Keratinocyte (primary cell): Measurements from ENCODE around the gene RHBDD3. TPM values are rescaled to one million over a fixed set of nuclear protein-coding genes. Genes with fewer than 3 reads are reported as not detected.
"Not testable (repeated sequence)": the region's sequence is repeated elsewhere in the genome, so short reads cannot be mapped to it uniquely, and the experiment has no call there.

Experiments used
- DNase-seq: peaks from one replicate; pipeline ENCODE4 v3.0.0-alpha.2; 2011; ENCODE audit warnings: low read depth, missing footprints, low spot score
- FAIRE-seq: peaks from 2 replicates; lab custom pipeline; 2011; peaks lifted over from hg19 to GRCh38; lab: Jason Lieb, UNC
- H2AFZ ChIP-seq: 2 replicates; pipeline ENCODE4 v1.6.0; 2012; ENCODE audit warnings: low read length, control low read depth, inconsistent platforms; ENCODE audit not compliant: control insufficient read depth
- H3K27ac ChIP-seq: 2 replicates; pipeline ENCODE4 v1.5.1; 2011; ENCODE audit warnings: low read length; ENCODE audit not compliant: control insufficient read depth, insufficient read depth
- H3K27me3 ChIP-seq: 3 replicates; pipeline ENCODE4 v1.6.0; 2011; ENCODE audit warnings: low read length; ENCODE audit not compliant: control insufficient read depth, insufficient read depth; ENCODE audit errors: extremely low read depth
- H3K36me3 ChIP-seq, 2 experiments: 2 replicates in 1 of 2; 3 replicates in 1 of 2; pipeline ENCODE4 v1.5.1; 2011; ENCODE audit warnings: low read length in 2 of 2, mild to moderate bottlenecking in 1 of 2; ENCODE audit not compliant: control insufficient read depth in 2 of 2, insufficient read depth in 2 of 2; ENCODE audit errors: extremely low read depth in 1 of 2
- H3K4me1 ChIP-seq: 3 replicates; pipeline ENCODE4 v1.5.1; 2011; ENCODE audit warnings: low read length; ENCODE audit not compliant: control insufficient read depth, insufficient read depth; ENCODE audit errors: extremely low read depth
- H3K4me2 ChIP-seq: 3 replicates; pipeline ENCODE4 v1.6.0; 2011; ENCODE audit warnings: low read depth, low read length; ENCODE audit not compliant: control insufficient read depth, insufficient read depth; ENCODE audit errors: extremely low read depth
- H3K4me3 ChIP-seq, 3 experiments: fragments of 200-600 bp in 1 of 3; sonication (generic) in 1 of 3; 2 replicates in 2 of 3; 3 replicates in 1 of 3; pipeline ENCODE4 v1.5.1; 2011 to 2016; ENCODE audit warnings: low read length in 3 of 3, mild to moderate bottlenecking in 3 of 3, control low read depth in 2 of 3, inconsistent platforms in 1 of 3, low read depth in 1 of 3, mixed read lengths in 1 of 3, mixed run types in 1 of 3, moderate library complexity in 1 of 3; ENCODE audit not compliant: control insufficient read depth in 2 of 3, insufficient read depth in 2 of 3; ENCODE audit errors: extremely low read depth in 1 of 3
- H3K79me2 ChIP-seq: 2 replicates; pipeline ENCODE4 v1.6.0; 2012; ENCODE audit warnings: low read length; ENCODE audit not compliant: control insufficient read depth, insufficient read depth
- H3K9ac ChIP-seq: 3 replicates; pipeline ENCODE4 v1.6.0; 2011; ENCODE audit warnings: low read length; ENCODE audit not compliant: control insufficient read depth, insufficient read depth; ENCODE audit errors: extremely low read depth
- H3K9me1 ChIP-seq: 3 replicates; pipeline ENCODE4 v1.6.0; 2011; ENCODE audit warnings: low read length; ENCODE audit not compliant: control insufficient read depth, insufficient read depth; ENCODE audit errors: extremely low read depth
- H3K9me3 ChIP-seq: 2 replicates; pipeline ENCODE4 v1.5.1; 2012; ENCODE audit warnings: low read depth, low read length; ENCODE audit not compliant: control insufficient read depth
- H4K20me1 ChIP-seq: 3 replicates; pipeline ENCODE4 v1.6.0; 2011; ENCODE audit warnings: low read length; ENCODE audit not compliant: control insufficient read depth, insufficient read depth; ENCODE audit errors: extremely low read depth
- EZH2 ChIP-seq: IDR thresholded peaks from one replicate; pipeline ENCODE4 v1.6.1; 2012; ENCODE audit warnings: inconsistent platforms, mild to moderate bottlenecking, low read length, moderate library complexity
- dilution Hi-C: fragments of 300-500 bp; cut with MboI; formaldehyde crosslinking; loops from one replicate; pipeline ENCODE4 v1.7.0; 2020; ENCODE audit warnings: low sequenced_read_pairs; ENCODE audit not compliant: extremely low pct_ligation_motif_present
- polyA plus RNA-seq, 5 experiments: library from polyadenylated mRNA; depleted of rRNA in 3 of 5; stranded (reverse) in 3 of 5; stranded (forward) in 1 of 5; unstranded in 1 of 5; fragments of >200 nt; gene quantifications; 1 replicate in 1 of 5; 2 replicates in 3 of 5; 3 replicates in 1 of 5; pipeline versions ENCODE4 v1.2.1 to v1.2.3, GENCODE V29; 2011 to 2012; ENCODE audit warnings: missing spikeins in 2 of 5, low read depth in 1 of 5, low replicate concordance in 1 of 5
- TF ChIP-seq, protein P1 (sequence below), 3 experiments: IDR thresholded peaks in 1 of 3; conservative IDR thresholded peaks in 1 of 3; optimal IDR thresholded peaks in 1 of 3; 2 replicates in 2 of 3; 3 replicates in 1 of 3; pipeline versions ENCODE3 to v1.5.1; 2011; ENCODE audit warnings: low read length in 3 of 3, mild to moderate bottlenecking in 3 of 3, moderate library complexity in 2 of 3, control low read depth in 1 of 3, inconsistent platforms in 1 of 3; ENCODE audit not compliant: insufficient read depth in 2 of 3; ENCODE audit errors: extremely low read depth in 1 of 3

Gene RHBDD3
- polyA plus RNA-seq, 1 donor (not counting 4 experiments of a cell fraction or from before 2014, with no cell fraction given): 10.3 TPM

DNA sequence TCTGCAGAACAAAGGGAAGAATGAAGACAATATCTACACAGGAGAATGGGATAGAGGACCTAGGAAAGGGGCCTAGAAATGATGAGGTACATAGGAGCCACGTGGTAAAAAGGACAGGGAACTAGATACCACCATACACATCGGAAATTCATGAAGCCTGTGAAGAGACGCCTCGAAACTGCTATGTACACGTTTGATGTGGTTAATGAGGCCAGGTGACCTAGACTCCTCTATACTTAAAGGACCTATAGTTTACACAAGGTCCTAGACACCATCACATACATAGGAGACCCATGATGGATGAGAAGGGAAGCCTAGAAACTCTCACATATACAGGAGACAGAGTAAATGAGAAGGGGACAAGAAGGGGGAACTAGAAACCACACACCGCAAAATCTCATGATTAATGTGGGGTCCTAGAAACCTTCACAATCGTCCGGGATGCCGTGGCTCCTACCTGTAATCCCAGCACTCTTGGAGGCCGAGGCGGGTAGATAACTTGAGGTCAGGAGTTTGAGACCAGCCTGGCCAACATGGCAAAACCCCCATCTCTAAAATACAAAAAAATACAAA lies 23.8 kb downstream of the RHBDD3 start:
- FAIRE-seq (no peak), DNase-seq (no peak)
- dilution Hi-C loops: no loop called here
- H3K9ac ChIP-seq: no peak overlapping the region
- H3K27me3 ChIP-seq: peaks cover 3% of the 10 kb centered on the region
- H3K4me2 ChIP-seq: no peak overlapping the region
- no peaks in the 10 kb centered on the region for H4K20me1 ChIP-seq
- TF ChIP-seq, protein P1, sequence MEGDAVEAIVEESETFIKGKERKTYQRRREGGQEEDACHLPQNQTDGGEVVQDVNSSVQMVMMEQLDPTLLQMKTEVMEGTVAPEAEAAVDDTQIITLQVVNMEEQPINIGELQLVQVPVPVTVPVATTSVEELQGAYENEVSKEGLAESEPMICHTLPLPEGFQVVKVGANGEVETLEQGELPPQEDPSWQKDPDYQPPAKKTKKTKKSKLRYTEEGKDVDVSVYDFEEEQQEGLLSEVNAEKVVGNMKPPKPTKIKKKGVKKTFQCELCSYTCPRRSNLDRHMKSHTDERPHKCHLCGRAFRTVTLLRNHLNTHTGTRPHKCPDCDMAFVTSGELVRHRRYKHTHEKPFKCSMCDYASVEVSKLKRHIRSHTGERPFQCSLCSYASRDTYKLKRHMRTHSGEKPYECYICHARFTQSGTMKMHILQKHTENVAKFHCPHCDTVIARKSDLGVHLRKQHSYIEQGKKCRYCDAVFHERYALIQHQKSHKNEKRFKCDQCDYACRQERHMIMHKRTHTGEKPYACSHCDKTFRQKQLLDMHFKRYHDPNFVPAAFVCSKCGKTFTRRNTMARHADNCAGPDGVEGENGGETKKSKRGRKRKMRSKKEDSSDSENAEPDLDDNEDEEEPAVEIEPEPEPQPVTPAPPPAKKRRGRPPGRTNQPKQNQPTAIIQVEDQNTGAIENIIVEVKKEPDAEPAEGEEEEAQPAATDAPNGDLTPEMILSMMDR (optimal IDR thresholded peaks at IDR 0.05 in 1 of 3, IDR thresholded peaks at IDR 0.05 in 1 of 3, conservative IDR thresholded peaks at IDR 0.05 in 1 of 3; ENCODE audit: extremely low read depth in 1 of 3, insufficient read depth in 2 of 3, low read length in 3 of 3): no peak
- TF ChIP-seq EZH2: no peak
- no peaks in the 10 kb centered on the region for H3K4me1 ChIP-seq
- no peaks in the 10 kb centered on the region for H3K9me1 ChIP-seq
- no peaks in the 10 kb centered on the region for H3K9me3 ChIP-seq
- no peaks in the 10 kb centered on the region for H3K79me2 ChIP-seq
- H3K4me3 ChIP-seq: no peak overlapping the region
- no peak overlapping the region for H2AFZ ChIP-seq
- no peak overlapping the region for H3K27ac ChIP-seq
- H3K36me3 ChIP-seq: no peaks in the 10 kb centered on the region

DNA sequence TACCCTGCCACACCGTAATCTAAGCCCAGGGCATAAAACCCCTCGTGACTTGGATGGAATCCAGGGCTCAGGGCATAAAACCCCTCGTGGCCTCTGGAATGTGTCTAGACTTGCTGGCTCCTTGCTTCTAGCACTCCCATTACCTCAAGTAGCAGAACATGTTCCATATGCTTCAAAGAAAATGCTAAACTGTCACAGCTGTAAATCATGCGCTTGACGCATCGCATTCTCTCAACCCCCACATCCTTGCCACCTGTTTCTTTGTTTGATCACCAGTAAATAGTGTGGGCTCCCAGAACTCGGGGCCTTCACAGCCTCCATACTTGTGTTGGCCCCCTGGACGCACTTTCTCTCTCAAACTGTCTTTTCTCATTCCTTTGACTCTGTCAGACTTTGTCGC lies 27.3 kb downstream of the RHBDD3 start:
- FAIRE-seq, DNase-seq, H3K4me2 ChIP-seq, H3K9ac ChIP-seq, H3K9me3 ChIP-seq, dilution Hi-C loops, H3K79me2 ChIP-seq, H3K4me3 ChIP-seq, H4K20me1 ChIP-seq, H3K27ac ChIP-seq, H2AFZ ChIP-seq, H3K36me3 ChIP-seq, H3K9me1 ChIP-seq, H3K4me1 ChIP-seq, H3K27me3 ChIP-seq: not testable (repeated sequence)
